Left forelimb (tissue), 1 donor: ENCODE measurements around the gene ATF4.

ENCODE experiments used
- DNase-seq: peaks from one replicate; pipeline ENCODE4 v3.0.0-alpha.2; 2018; ENCODE audit warnings: low spot score

The ATF4 gene

GRCh38 chr22:39558950-39559349 is 38.6 kb downstream of the ATF4 start:
- DNase-seq, result no peak

GRCh38 chr22:39559456-39560105 is 39.2 kb downstream of the ATF4 start:
- no peak for DNase-seq

GRCh38 chr22:39560127-39560526 is 39.8 kb downstream of the ATF4 start:
- no peak for DNase-seq

- no peak for DNase-seq
Observed at GRCh38 chr22:39562839-39563489, 42.6 kb downstream of the ATF4 start.

- DNase-seq, result no peak
Observed at GRCh38 chr22:39563571-39564428, 43.4 kb downstream of the ATF4 start.

GRCh38 chr22:39565414-39565944 is 45.1 kb downstream of the ATF4 start:
- DNase-seq, result no peak

GRCh38 chr22:39567135-39567946 is 47.0 kb downstream of the ATF4 start:
- no peak for DNase-seq

GRCh38 chr22:39568278-39568981 is 48.1 kb downstream of the ATF4 start:
- DNase-seq, result no peak

GRCh38 chr22:39569066-39569465 is 48.7 kb downstream of the ATF4 start:
- DNase-seq, result no peak

GRCh38 chr22:39570226-39570625 is 49.9 kb downstream of the ATF4 start:
- DNase-seq, result no peak

- DNase-seq, result no peak
Observed at GRCh38 chr22:39570665-39571064, 50.3 kb downstream of the ATF4 start, which contains the start of gene CACNA1I. CACNA1I (plus strand) TSS chr22:39570753; CDS start chr22:39570753, 0 bp downstream.

GRCh38 chr22:39571538-39571937 is 51.2 kb downstream of the ATF4 start:
- DNase-seq, result no peak
